Putamen (tissue), 1 donor: ENCODE data around the gene HSD17B12.

Source experiments
- DNase-seq: peaks from one replicate; pipeline ENCODE4 v3.0.0-alpha.2; 2016; ENCODE audit warnings: low spot score

The HSD17B12 gene

DNA sequence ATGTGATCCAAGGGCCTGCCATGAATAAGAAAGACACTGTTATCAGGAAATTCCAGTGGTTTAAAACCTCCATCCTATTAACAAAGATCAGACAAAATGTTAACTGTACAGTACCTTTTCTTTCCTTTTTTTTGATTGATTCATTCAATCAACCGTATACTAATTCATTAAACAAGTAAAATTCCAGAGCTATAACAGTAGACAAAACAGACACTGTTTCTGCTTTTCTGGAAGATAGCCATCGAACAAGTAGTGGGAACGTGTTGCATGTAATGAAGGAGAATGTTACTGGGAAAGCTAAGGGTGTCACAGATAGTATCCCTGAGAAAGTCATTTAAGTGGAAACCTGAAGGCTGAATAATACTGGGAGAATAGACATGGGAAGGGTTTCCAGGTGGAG, 126.4 kb downstream of the HSD17B12 start:
- no peak for DNase-seq

- peak; percentile 55 for DNase-seq
Measured at GRCh38 chr11:43810929-43811596, 130.5 kb downstream of the HSD17B12 start.

- no peak for DNase-seq
Measured at GRCh38 chr11:43812471-43812870, 131.9 kb downstream of the HSD17B12 start.

DNA sequence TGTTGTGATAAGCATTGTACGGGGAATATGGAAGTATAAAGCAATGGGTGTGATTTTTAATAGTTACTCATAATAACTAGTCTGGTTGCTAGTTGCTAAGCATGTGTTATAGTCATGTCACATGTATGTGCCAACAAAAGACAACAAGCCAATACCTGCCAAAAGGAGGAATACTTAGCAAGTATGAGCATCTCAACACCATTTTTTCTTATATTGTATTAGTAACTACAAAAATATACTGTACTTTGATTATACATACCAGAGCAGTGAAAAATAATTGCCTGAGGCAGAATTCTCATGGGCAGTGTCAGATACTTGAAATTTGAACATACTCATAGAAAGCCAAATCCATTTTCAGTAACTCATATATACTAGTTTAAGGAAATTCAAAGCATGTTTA, 137.7 kb downstream of the HSD17B12 start:
- DNase-seq, result no peak

DNA sequence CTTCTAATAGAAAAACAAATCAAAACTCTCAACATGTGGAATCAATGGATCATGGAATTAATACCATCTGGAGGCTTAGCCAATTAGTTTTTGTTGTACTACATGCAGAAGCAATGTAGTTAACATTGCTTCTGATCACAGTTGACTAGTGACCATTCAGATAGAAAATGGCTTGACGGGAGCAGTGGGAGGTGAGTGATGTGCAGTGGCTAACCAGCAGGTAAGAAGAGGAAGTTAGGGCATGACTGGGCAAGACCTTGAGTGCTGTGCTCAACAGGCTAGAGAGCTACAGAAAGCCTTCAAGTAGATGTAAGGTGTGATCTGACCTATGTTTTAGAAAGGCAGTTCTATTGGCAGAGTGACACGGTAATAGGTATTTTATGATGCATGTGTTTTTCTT, 139.4 kb downstream of the HSD17B12 start:
- DNase-seq, result no peak

DNA sequence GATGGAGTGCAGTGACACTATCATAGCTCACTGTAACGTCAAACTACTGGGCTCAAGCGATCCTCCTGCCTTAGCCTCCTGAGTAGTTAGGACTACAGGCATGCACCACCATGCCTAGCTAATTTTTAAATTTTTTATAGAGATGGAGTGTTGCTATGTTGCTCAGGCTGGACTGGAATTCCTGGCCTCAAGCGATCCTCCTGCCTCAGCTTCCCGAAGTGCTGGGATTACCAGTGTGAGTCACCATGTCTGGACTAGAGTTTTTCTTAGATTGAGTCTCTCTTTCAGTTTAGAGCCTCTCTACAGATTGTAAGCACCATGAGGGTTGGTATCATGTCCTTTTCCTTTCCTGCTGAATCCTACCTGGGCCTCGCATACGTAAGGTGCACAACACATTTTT, 142.8 kb downstream of the HSD17B12 start:
- no peak for DNase-seq

DNA sequence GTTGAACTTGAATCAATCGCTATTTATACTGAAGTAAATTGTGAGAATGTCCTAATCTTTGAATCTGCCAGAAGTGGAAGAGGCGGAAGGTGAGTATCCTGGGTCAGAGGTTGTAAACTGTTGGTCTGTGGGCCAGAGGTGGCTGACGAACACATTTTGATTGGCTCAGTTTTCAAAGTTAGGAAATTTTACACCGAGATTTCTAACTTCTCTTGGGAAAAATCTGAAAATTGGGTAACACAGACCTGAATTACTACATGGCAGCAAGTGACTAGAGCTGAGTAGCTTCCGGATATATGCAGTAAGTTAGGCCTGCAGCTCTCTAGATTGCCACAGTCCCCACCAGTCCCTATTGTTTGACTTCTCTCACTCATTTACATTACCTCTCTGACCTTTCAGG, 143.3 kb downstream of the HSD17B12 start:
- no peak for DNase-seq

- no peak for DNase-seq
Measured at GRCh38 chr11:43825217-43825816, 144.8 kb downstream of the HSD17B12 start.

DNA sequence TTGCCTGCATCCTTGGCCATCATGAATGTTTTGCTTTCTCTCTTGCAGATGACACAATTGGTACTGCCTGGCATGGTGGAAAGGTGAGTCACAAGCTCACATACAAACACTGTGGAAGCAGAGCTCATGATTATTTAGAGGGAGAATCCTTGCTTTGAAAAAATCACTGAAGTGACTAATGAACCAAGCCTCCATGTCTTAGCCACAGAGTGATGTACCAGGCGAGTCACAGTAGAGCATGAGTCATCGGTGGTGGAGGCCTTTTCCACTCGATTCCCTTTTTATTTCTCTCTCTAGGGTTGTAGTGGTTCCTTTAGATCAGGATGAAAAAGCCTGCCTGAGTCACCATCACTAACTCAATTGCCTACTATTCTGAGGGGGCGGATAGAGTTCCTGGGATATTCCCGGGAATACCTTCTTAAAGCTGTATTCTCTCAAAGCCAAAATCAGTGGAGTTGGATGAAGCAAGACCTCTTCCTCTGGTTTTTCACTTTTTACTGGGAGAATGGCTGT, 150.4 kb downstream of the HSD17B12 start:
- peak; percentile 72 for DNase-seq

DNA sequence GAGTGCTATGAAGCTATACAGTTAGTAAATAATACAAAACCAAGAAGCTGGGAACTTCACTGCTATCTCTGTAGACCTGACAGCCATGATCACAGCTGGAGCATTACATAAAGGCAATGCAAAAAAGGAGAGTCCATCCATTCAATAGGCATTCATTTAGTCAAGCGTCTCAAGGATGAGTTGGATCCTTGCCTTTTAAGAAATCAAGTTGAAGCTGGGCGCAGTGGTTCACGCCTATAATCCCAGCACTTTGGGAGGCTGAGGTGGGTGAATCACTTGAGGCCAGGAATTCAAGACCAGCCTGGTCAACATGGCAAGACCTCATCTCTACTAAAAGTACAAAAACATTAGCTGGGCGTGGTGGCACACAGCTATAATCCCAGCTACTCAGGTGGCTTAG, 152.0 kb downstream of the HSD17B12 start:
- no peak for DNase-seq

DNA sequence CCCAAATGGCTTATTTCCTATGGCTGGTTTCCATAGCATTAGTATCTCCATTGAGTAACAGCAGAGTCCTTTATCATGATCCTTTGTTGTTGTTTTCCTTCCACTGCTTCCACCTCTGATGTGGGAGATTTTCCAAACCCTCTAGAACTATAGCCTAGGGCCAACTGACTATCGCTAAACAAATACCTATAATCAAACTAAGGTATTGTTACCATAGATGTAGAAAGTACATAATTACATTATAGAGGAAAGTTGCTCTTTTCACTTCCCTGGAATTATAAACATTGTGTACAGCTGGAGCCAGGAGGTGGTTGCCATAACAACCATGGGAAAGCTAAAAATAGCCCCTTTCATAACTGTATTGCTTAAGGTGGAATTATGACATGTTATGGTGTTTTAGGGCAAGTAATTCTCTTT, 153.1 kb downstream of the HSD17B12 start:
- DNase-seq, result peak; percentile 18

DNA sequence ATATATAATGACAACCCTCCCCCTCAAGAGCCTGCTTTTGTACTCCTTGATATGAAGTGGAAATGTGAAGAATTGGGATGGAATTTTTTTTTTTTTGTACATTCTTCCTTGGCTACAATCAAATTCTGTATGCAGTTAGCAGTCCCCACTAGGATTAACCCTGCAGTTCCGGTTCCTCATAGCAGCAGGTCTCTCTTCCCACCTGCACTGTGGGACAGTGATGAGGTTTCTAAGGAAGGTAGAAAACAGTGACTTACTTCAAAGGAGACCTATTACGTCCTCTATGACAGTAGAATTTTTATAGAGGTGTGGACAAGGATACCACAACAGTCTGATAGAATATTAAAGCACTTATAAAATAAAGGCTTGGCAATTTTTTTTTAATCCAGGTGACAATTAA, 153.7 kb downstream of the HSD17B12 start:
- DNase-seq, result no peak

DNA sequence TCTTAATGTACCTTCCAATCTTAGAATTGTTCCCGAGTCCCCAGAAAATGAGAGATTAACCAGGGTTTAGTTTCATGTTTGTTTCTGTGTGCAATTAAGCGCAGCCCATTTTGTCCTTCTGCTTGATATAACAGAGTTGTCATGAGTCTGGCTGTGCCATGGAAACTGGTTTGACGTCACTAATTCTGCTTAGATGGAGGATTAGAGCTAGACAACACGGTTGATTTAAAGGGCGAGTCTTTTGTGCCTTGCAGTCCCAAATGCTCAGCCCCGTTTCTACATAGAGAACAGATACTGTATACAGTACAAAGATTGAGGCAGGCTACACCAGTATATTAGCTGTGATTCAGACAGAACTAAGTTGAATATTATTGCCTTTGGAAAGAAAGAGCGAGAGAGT, 154.6 kb downstream of the HSD17B12 start:
- no peak for DNase-seq

DNA sequence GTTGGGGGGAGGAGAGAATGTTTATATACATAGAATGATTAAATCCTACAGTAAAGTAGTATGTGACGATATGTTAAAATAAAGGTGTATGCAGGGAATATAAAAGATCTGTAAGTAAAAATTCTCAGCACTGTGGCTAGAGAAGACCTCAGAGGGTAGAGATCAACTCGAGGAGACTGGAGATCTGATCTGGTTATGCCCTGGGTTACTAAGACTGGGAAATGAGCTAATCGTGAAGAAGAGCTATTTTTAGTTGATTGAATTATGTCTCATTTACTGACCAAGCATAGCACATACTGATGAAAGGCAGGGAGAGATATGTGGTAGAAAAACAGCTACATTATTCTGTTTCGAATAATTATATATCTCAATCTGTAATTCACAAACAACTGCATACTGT, 157.3 kb downstream of the HSD17B12 start:
- DNase-seq, result no peak

DNA sequence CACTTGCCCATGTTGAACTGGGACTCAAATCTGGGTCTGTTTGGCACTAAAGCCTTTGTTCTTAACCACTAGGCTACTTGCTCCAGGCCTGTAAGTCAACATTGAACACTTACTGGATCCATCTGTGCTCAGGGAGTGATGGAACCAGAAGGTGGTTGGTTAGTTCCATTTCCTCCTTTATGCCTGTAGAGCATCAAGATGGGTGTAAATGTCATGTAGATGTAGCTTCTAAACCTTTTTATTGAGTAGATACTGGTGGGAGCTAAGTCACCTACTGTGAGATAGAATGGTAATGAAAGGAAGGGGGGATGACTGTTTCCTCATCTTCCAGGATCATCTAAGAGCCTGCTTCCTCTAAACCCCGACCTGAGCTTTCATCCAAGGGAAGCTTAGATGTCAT, 161.5 kb downstream of the HSD17B12 start:
- DNase-seq, result no peak

DNA sequence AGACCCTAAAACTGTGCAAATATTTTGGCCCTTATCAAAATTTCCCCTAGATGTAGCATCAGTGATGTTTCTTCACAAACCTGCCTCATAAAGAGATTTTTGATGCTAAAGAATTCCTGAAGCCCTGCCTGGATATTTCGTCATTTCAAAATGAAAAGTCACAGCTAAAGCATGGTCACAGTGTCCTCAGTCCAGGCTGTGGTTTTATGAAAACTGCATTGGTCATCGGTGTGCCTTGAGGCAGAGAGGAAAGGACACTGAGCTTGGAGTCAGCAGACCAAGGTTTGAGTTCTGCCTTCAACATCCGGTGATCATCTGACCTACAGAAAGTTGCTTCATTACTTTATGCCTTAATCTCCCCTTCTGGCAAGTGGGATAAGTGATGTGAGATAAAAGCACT, 165.3 kb downstream of the HSD17B12 start:
- no peak for DNase-seq

DNA sequence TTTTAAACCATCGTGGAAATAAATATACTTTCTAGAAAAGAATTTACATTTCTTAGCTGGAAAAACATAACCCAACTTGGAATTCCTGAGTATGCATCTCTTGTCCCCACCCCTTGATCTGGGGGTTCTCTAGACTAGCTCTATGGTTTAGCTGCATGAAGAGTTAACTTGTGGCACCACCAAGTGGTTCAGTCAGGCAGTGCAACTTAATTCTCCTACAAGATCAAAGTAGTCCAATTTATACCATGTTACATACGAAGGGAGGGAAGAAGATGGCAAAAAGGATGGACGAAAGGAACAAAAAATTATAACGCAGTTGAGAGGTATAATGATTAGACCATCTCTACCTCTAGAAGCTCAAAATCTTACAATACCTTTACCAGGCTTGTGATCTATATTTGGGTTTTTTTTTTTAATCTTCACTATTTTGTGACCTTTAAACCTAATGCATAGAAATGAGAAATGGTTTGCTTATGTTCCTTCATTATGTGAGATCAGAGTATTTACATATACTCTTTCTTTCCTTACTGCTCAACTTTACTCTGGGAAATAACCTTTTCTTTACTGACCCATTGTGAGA, 171.6 kb downstream of the HSD17B12 start:
- DNase-seq, result peak; percentile 45

- DNase-seq, result no peak
Measured at GRCh38 chr11:43853781-43854180, 173.2 kb downstream of the HSD17B12 start.

DNA sequence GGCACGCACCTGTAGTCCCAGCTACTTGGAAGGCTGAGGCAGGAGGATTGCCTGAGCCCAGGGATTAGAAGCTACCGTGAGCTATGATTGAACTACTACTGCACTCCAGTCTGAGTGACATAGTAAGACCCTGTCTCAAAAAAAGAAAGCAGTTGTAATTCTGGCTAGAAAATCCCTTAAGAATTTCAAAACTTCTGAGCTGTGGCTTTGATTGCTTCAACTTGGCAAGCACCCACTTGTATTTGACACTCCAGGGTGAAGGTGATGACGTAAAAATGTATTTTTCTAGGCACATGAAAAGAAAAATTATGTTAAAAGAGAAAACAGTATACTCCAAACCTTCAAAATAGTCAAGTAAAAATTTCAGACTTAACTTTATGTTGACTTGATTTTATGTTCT, 176.5 kb downstream of the HSD17B12 start:
- DNase-seq, result no peak

GRCh38 chr11:43861141-43861540, 180.6 kb downstream of the HSD17B12 start:
- DNase-seq, result no peak

DNA sequence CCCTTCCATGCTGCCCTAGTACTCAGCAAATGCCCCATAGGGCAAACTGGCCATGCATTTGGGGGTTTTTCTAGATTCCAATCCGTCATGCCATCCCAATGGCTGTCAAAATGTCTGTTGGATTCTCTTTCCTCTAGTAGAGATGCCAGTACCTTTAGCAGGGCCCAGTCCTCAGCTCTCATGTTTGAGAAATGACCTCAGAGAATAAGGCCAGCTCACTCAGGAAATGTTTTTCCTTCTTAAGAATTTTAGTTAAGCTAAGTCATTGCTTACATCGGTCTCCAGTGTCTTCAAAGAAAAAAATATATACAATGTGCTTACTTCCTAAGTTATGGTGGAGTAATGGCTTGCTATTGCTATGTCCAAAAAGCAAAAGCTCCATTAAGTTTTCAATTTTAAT, 186.0 kb downstream of the HSD17B12 start:
- DNase-seq, result no peak

GRCh38 chr11:43866969-43867368, 186.4 kb downstream of the HSD17B12 start:
- no peak for DNase-seq

GRCh38 chr11:43868852-43869567, 188.5 kb downstream of the HSD17B12 start:
- DNase-seq, result peak; percentile 33
